ENCODE results near the gene COL18A1.
"Not testable (repeated sequence)": the region's sequence is repeated elsewhere in the genome, so short reads cannot be mapped to it uniquely, and the experiment has no call there.

The COL18A1 gene

DNA sequence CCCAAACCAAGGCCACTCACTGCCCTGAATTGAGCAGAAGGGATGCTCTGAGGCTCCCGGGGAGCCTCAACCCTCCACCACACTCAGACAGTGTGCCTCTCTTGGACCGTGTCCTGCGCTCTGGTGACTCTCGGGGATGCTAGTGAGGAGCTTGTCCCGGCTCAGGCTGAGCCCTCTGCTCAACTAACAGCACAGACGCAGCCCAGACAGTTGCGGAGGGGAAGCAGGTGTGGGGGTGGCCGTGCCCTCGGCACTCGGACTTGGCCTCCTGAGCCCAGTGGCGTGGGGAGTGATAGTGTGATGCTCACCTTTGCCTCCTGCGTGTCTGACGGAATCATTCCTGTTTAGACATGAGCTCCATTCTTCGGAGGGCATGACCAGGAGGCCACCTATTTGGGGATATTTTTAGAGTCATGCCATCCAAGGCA lies 152.7 kb downstream of the COL18A1 start:
- POLR2A ChIA-PET = no interaction called here
- CTCF ChIA-PET = interaction anchor here (0.5 kb wide), 1 partner anchor 176 kb away, joined by 3 read pairs; no protein-coding TSS in a partner anchor
- DNase-seq (ENCODE audit: extremely low spot score) = no peak
- TF ChIP-seq FOXM1 (IDR thresholded peaks at IDR 0.05; ENCODE audit: borderline replicate concordance) (no peak), FOXK2 (IDR thresholded peaks at IDR 0.05) (no peak), HDGF (IDR thresholded peaks at IDR 0.05; ENCODE audit: borderline replicate concordance) (no peak), SP1 (IDR thresholded peaks at IDR 0.05) (no peak), NFRKB (IDR thresholded peaks at IDR 0.05) (no peak), BHLHE40 (IDR thresholded peaks at IDR 0.05; ENCODE audit: borderline replicate concordance) (no peak), LEF1 (IDR thresholded peaks at IDR 0.05; ENCODE audit: borderline replicate concordance) (no peak), FOXA1 (IDR thresholded peaks at IDR 0.05) (no peak), CTBP1 (IDR thresholded peaks at IDR 0.05; ENCODE audit: borderline replicate concordance) (no peak), PKNOX1 (IDR thresholded peaks at IDR 0.05) (no peak)

DNA sequence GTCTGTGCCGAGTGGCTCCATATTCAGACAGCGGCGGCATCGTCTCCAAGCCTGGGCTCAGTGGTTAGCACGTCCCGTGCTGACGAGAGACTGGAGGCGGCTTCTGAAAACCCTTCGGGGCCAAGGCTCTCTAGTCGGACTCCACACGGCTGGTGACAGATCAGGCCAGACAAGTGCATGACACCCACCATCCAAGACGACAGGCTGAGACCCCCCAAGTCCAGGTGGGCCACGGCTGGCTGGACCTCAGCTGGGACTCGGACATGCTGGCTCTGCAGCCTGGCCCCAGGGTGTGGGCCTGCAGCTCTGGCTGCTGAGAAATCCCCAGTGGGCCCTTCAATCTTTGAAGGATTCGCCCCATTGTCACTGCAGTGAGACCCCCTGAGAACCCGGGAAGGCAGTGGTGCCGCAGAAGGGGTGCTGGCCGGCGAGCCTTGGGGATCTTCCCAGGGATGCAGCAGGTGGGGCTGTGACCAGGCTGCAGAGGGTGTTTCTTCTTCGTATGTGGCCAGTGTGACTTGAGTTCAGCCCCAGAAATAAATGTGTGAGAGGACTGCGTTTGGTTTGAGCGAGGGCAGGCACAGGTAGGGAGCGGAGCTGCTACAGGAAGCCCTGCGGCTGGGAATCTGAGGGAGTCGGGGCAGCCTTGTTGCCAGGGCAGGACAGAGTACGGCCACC lies 153.2 kb downstream of the COL18A1 start:
- ChIA-PET CTCF (no interaction called here), POLR2A (no interaction called here)

DNA sequence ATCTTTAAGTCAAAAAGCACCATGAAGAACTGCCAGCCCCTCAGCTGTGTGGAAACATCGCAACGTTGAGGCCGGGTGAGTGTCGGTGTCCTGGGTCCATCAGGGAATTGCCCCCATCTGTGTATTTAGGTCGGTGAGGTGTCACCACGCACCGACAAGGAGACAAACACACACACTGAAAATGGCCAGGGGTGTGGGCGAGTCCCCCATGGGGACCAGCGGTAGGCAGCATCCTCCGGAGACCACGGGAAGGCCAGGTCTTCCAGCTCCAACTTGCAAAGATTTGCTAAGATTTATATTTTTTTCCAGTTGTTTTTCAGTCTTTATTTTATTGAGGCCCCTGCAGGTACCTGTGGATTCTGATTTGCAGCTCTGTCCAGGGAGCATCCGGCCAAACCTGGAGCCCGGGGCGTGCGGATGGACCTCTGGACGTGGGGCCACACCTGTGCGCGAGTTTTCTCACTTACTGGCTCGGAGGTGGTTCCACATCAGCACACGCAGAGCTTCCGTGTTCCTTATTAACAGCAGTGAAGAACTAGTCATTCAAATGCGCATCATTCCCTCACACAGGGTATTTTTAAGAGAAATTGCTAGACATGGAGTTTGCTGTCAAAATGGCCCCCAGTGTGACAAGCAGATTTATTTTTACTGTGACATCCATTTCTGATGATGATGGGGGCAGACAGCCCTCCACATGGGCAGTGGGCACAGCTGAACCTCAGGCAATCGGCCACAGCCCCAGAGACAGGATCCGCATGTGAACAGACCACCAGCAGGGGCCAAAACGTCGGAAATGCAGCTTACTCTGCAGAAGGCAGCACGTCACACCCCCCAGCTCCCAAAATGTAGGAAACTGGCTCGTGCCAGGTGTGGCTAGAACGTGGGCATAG lies 154.5 kb downstream of the COL18A1 start:
- POLR2A ChIA-PET = no interaction called here
- TF ChIP-seq L3MBTL2 (conservative IDR thresholded peaks at IDR 0.05) (no peak), ELF4 (IDR thresholded peaks at IDR 0.05) (no peak), TARDBP (IDR thresholded peaks at IDR 0.05) (no peak), HDGF (IDR thresholded peaks at IDR 0.05; ENCODE audit: borderline replicate concordance) (no peak), BHLHE40 (IDR thresholded peaks at IDR 0.05; ENCODE audit: borderline replicate concordance) (no peak), FOXK2 (IDR thresholded peaks at IDR 0.05) (no peak)
- no peak for DNase-seq (ENCODE audit: extremely low spot score)
- CTCF ChIA-PET = no interaction called here

More for the DNA sequence above, 153.2 kb downstream of the COL18A1 start:
- no peak for TF ChIP-seq PKNOX1 (IDR thresholded peaks at IDR 0.05)
- TF ChIP-seq FOXM1 (IDR thresholded peaks at IDR 0.05; ENCODE audit: borderline replicate concordance) = no peak
- no peak for TF ChIP-seq NFRKB (IDR thresholded peaks at IDR 0.05)
- no peak for TF ChIP-seq HDGF (IDR thresholded peaks at IDR 0.05; ENCODE audit: borderline replicate concordance)
- no peak for TF ChIP-seq TARDBP (IDR thresholded peaks at IDR 0.05)
- DNase-seq (ENCODE audit: extremely low spot score) = no peak

- ChIA-PET POLR2A (no interaction called here), CTCF (no interaction called here)
- no peak for DNase-seq (ENCODE audit: extremely low spot score)
- TF ChIP-seq FOXA1 (IDR thresholded peaks at IDR 0.05) = no peak
- TF ChIP-seq L3MBTL2 (conservative IDR thresholded peaks at IDR 0.05) = no peak
- no peak for TF ChIP-seq LEF1 (IDR thresholded peaks at IDR 0.05; ENCODE audit: borderline replicate concordance)
- no peak for TF ChIP-seq FOXM1 (IDR thresholded peaks at IDR 0.05; ENCODE audit: borderline replicate concordance)
- no peak for TF ChIP-seq HDGF (IDR thresholded peaks at IDR 0.05; ENCODE audit: borderline replicate concordance)
- TF ChIP-seq TARDBP (IDR thresholded peaks at IDR 0.05) = no peak
- no peak for TF ChIP-seq BHLHE40 (IDR thresholded peaks at IDR 0.05; ENCODE audit: borderline replicate concordance)
- no peak for TF ChIP-seq SUZ12 (IDR thresholded peaks at IDR 0.05)
- TF ChIP-seq SP1 (IDR thresholded peaks at IDR 0.05) = no peak
- no peak for TF ChIP-seq ELF4 (IDR thresholded peaks at IDR 0.05)
- no peak for TF ChIP-seq ARNT (IDR thresholded peaks at IDR 0.05)
- no peak for TF ChIP-seq FOXK2 (IDR thresholded peaks at IDR 0.05)
- no peak for TF ChIP-seq ZNF384 (IDR thresholded peaks at IDR 0.05)
Observed at GRCh38 chr21:45560106-45561021, 155.4 kb downstream of the COL18A1 start.

DNA sequence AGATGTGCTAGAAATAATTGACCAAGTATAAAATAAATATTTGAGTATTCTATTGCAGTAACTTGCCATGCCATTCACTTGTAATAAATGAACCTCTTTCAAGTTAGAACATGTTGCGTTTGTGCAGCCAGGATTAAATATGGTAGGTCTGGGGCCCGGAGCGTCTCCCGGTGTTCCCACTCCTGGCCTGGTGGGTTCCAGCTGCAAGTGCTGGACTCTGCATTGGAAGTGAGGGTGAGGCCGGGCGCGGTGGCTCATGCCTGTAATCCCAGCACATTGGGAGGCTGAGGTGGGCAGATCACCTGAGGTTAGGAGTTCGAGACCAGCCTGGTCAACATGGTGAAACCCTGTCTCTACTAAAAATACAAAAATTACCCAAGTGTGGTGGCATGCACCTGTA lies 156.3 kb downstream of the COL18A1 start:
- CTCF ChIA-PET; POLR2A ChIA-PET; DNase-seq (ENCODE audit: extremely low spot score): not testable (repeated sequence)

DNA sequence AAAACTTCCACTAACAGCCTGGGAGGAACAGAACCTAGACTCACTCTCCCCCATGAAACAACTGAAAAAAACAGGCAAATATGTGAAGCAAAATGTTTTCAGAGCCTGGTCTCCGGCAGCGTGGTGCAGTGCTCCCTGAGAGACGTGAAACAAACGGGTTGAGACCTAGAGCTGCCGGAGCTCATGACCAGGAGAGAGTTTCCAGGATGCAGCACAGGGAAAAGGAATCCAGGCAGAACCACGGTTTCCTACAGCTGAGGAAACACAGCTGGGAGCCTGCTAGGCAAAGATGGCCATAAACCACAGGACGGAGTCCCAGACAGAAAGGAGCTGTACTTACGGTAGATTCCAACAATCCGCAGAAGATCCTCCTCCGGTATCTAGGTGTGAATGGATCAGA lies 157.4 kb downstream of the COL18A1 start:
- DNase-seq (ENCODE audit: extremely low spot score) = no peak
- no peak for TF ChIP-seq BHLHE40 (IDR thresholded peaks at IDR 0.05; ENCODE audit: borderline replicate concordance)
- TF ChIP-seq FOXK2 (IDR thresholded peaks at IDR 0.05) = no peak
- TF ChIP-seq FOXA1 (IDR thresholded peaks at IDR 0.05) = no peak
- no peak for TF ChIP-seq CTBP1 (IDR thresholded peaks at IDR 0.05; ENCODE audit: borderline replicate concordance)
- POLR2A ChIA-PET = no interaction called here
- CTCF ChIA-PET = interaction anchor here (0.7 kb wide), 1 partner anchor 154 kb away, joined by 3 read pairs; no protein-coding TSS in a partner anchor

Data from HEK293T (cell line).